ENCODE data around the gene PRSS8. TPM values are rescaled to one million over a fixed set of nuclear protein-coding genes. Genes with fewer than 3 reads are reported as not detected.
A peak's percentile ranks its signal among the peaks of the same experiment; 100 is the strongest.
"Not testable (repeated sequence)": the region's sequence is repeated elsewhere in the genome, so short reads cannot be mapped to it uniquely, and the experiment has no call there.

PRSS8 gene
- total RNA-seq, 1 donor from 2014 or later = not detected

GRCh38 chr16:31147574-31147973 lies 12.0 kb upstream of the PRSS8 start:
- DNase-seq (ENCODE audit: low spot score) (no peak), ATAC-seq (no peak)
- intact Hi-C loops (cut with DNase I) = no loop called here

- DNase-seq (ENCODE audit: low spot score) (no peak), ATAC-seq (no peak)
- intact Hi-C loops (cut with DNase I) = no loop called here
Observed at GRCh38 chr16:31145398-31145990, 10.0 kb upstream of the PRSS8 start.

DNA sequence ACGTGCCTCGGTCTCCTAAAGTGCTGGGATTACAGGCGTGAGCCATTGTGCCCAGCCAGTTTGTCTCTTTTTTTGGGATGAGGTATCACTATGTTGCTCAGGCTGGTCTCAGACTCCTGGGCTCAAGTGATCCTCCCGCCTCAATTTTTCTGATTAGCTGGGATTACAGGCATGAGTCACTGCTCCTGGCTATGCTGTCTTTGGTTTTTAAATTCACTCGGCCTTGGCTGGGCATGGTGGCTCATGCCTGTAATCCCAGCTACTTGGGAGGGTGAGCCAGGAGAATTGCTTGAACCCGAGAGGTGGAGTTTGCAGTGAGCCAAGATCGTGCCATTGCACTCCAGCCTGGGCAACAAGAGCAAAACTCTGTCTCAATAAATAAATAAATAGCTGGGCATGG lies 8.9 kb upstream of the PRSS8 start:
- DNase-seq (ENCODE audit: low spot score); intact Hi-C loops (cut with DNase I): not testable (repeated sequence)

GRCh38 chr16:31143694-31144148 lies 8.2 kb upstream of the PRSS8 start:
- DNase-seq (ENCODE audit: low spot score) = no peak
- intact Hi-C loops (cut with DNase I) = no loop called here
- no peak for ATAC-seq

More for the DNA sequence above, 8.9 kb upstream of the PRSS8 start:
- ATAC-seq = not testable (repeated sequence)

- intact Hi-C loops (cut with DNase I) = no loop called here
- DNase-seq (ENCODE audit: low spot score) = peak; percentile 75
- no peak for ATAC-seq
Observed at GRCh38 chr16:31143011-31143693, 7.6 kb upstream of the PRSS8 start.

DNA sequence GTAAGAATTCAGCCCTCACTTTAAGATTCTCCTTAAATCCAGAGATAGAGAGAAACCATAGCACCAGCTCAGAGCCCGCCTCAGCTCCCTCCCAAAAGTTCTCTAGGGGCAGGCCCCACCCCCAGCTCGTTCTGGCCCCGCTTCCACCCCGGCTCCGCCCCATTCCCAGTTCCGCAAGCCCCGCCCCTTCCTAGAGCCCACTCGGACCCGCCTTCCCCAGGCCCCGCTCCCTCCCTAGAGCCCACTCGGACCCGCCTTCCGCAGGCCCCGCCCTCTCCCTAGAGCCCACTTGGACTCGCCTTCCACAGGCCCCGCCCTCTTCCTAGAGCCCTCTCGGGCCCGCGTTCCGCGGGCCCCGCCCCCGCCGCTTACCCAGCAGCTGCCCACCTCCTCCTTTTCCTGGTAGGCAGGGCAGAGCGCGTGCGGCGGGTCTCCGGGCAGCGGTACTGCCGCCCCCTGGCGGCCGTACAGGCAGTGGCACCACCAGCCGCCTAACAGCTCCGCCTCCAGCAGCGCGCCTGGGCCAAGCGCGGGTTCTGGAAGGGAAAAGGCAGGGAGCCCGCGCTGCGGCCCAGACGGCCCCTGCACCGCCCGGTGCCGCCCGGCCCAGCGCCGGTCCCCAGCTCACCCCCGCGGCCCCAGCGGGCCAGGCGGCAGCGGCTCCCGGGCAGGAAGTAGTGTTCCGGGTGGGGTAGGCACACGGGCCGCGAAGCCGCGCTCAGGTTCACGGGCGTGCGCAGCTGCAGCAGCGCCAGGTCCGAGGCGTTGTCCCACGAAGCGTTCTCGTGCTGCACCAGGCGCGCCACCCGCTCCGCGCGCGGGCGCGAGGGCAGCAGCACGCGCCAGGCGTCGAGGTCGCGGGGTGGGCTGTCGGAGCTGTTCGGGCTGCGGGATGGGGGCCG lies 6.8 kb upstream of the PRSS8 start:
- DNase-seq (ENCODE audit: low spot score) (peak; percentile 100), ATAC-seq (peak; percentile 99)
- intact Hi-C loops (cut with DNase I) = no loop called here

DNA sequence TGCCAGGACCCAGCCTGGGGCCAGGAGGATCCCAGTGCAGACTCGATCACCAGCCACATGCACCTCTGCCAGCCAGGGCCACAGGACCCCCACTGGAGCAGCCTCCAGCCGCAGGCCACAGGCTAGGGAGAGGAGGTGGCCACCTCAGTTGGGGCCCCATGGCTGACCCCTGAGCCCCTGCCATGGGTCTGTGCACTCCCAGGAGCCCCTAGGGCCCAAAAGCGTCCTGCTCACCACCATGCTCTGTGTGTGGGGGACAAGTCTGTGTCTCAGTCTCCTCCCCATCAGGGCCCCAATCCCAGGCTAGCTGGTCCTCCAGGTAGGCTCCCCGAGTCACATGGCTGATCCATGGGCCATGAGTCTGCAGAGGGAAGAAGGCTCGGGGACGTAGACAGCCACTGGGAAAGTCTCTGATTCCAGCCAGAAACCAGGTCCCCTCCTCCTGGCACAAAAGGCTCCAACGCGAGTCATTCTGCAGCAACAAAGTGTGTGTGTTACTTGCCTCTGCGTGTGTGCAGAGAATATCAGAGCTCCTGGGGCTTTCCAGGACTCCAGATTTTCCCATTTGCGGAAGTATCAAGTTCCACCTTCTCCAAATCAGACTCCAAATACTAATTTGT lies 6.1 kb upstream of the PRSS8 start:
- intact Hi-C loops (cut with DNase I) = no loop called here
- DNase-seq (ENCODE audit: low spot score) (no peak), ATAC-seq (peak; percentile 27)

DNA sequence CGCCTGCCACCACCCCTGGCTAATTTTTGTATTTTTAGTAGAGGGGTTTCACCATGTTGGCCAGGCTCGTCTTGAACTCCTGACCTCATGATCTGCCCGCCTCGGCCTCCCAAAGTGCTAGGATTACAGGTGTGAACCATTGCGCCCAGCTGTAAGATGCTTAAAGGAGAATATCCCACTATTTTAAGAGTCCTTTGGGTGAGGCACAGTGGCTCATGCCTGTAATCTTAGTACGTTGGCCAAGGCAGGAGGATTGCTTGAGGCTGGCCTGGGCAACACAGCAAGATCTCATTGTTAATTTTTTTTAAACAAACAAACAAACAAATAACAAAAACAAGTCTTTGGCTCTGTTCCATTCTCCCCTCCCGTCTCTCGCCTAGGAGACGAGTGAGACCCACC lies 5.5 kb upstream of the PRSS8 start:
- ATAC-seq; intact Hi-C loops (cut with DNase I); DNase-seq (ENCODE audit: low spot score): not testable (repeated sequence)

GRCh38 chr16:31138621-31139578 lies 3.4 kb upstream of the PRSS8 start:
- DNase-seq (ENCODE audit: low spot score) = no peak
- intact Hi-C loops (cut with DNase I) = no loop called here
- ATAC-seq = no peak

- ATAC-seq; DNase-seq (ENCODE audit: low spot score); intact Hi-C loops (cut with DNase I): not testable (repeated sequence)
Observed at GRCh38 chr16:31136822-31137499, 1.4 kb upstream of the PRSS8 start.

DNA sequence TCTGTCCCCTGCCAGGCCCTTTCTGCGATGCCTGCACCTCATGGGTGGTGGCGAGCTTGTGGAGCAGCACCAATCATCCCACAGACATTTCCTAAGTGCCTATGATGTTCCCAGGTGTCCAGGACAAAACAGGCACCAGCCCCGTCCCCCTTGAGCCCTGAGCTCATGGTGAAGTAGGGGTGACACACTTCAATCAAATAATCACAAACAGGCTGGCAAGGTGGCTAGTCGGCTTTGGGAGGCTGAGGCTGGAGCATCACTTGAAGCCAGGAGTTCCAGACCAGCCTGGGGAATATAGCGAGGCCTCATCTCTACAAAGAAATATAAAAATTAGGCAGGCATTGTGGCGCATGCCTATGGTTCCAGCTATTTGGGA lies 748 bp upstream of the PRSS8 start:
- no peak for DNase-seq (ENCODE audit: low spot score)
- no peak for ATAC-seq
- intact Hi-C loops (cut with DNase I) = no loop called here

GRCh38 chr16:31134625-31135534 lies 647 bp downstream of the PRSS8 start:
- intact Hi-C loops (cut with DNase I) = no loop called here

DNA sequence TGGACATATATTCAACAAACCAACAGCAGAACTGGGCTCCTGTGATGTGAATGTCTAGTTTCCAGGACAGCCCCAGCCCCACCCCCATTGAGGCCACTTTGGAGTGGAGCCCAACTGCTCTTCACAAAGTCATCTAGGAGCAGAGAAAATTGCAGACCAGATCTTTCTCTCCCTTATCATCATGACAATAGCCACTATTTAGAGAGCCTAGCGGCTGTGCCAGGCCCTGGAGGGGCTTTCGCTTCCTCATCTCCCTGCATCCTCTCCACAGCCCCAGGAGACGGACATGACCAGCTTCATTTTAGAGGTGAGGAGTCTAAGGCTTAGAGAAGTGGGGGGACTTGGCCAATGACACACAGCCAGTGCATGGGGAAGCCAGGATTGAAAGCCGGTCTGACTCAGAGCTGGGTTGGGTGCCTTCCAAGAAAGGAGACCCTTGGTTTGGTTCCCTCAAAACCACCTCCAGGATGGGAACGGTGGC lies 1.4 kb downstream of the PRSS8 start:
- ATAC-seq = no peak
- DNase-seq (ENCODE audit: low spot score) = no peak
- intact Hi-C loops (cut with DNase I) = no loop called here

More at GRCh38 chr16:31134625-31135534, 647 bp downstream of the PRSS8 start:
- DNase-seq (ENCODE audit: low spot score) (no peak), ATAC-seq (no peak)

DNA sequence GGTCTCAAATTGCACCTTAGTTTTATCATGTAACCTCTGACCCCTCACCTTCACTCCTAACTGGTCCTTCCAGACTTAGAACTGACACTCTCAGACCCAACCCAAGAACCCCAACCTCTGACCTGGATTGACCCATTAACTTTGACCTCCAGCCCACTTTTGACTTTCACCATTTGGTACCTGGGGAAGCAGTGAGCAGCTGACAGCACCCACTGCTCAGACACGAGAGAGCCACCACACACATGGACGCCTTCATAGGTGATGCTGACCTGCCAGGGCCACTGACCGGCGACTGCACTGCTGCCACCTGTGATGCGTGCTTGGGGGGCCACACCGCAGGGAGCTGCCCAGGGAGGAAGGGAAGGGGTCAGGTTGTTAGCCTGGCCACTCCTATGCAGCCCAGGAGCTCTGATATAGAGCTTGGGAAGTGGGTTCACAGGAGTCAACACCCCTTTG lies 2.5 kb downstream of the PRSS8 start:
- no peak for DNase-seq (ENCODE audit: low spot score)
- no peak for ATAC-seq
- intact Hi-C loops (cut with DNase I) = no loop called here

DNA sequence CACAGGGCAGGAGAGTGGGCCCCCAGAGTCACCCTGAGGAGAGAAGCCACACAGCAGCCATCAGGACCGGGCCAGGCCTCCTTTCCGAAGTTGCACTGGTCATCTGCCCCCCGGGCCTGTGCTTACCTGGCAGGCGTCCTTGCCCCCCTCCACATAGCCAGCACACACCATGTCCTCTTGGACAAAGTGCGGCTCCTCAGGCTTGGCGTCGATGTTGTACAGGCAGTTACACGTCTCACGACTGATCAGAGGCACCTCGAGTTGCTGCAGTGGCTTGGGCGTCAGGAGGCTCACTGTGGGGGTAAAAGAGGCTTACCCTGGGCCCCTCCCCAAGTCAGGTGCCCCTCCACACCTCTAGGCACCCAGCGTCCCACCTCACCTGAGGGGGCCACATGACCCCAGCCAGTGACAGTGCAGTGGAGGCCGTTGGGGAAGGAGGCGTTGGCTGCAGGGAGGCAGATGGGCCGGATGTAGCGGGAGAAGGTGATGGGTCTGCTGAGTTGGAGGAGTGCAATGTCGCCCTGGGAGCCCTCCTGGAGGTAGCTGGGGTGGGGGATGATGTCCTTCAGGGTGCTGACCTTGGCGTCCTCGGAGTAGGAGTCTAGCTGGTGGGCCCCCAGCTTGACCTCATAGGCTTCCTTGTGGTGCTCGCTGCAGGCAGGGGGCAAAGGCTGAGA lies 3.1 kb downstream of the PRSS8 start:
- DNase-seq (ENCODE audit: low spot score) (no peak), ATAC-seq (no peak)
- intact Hi-C loops (cut with DNase I) = no loop called here

GRCh38 chr16:31131841-31132271 lies 3.7 kb downstream of the PRSS8 start:
- ATAC-seq = no peak

More at GRCh38 chr16:31131841-31132271, 3.7 kb downstream of the PRSS8 start:
- no peak for DNase-seq (ENCODE audit: low spot score)
- intact Hi-C loops (cut with DNase I) = no loop called here
